OCI-LY3 (cell line): Measurements from ENCODE around the gene ADGRG6.

Experiments used
- CTCF ChIP-seq: fragments of 200-600, 300-600 bp; sonication (generic); IDR thresholded peaks from 2 replicates; pipeline ENCODE4 v1.5.1; 2014; ENCODE audit warnings: antibody characterized with exemption, low read length, low read depth
- EZH2phosphoT487 ChIP-seq: fragments of 200-600 bp; shearing (Covaris generic); IDR thresholded peaks from 2 replicates; pipeline ENCODE4 v1.6.1; 2018; ENCODE audit warnings: antibody characterized with exemption, mixed run types, low read depth

GRCh38 chr6:142417331-142417750, 115.5 kb downstream of the ADGRG6 start:
- TF ChIP-seq CTCF (no peak), EZH2phosphoT487 (no peak)
